Neural progenitor cell (in vitro differentiated cells): ENCODE results near the gene CCL7.

Source experiments
- EZH2 ChIP-seq: fragments of 200-600 bp; sonication (generic); IDR thresholded peaks from 2 replicates; pipeline ENCODE4 v1.6.1; 2017; ENCODE audit warnings: antibody characterized with exemption, mild to moderate bottlenecking, moderate library complexity
- EZH2phosphoT487 ChIP-seq: fragments of 200-600 bp; sonication (generic); IDR thresholded peaks from 2 replicates; pipeline ENCODE4 v1.6.1; 2017; ENCODE audit warnings: antibody characterized with exemption
- TF ChIP-seq, protein P1 (sequence below): fragments of 200-600 bp; sonication (generic); IDR thresholded peaks from 2 replicates; pipeline ENCODE4 v1.5.1; 2017; ENCODE audit warnings: antibody characterized with exemption, mild to moderate bottlenecking

DNA sequence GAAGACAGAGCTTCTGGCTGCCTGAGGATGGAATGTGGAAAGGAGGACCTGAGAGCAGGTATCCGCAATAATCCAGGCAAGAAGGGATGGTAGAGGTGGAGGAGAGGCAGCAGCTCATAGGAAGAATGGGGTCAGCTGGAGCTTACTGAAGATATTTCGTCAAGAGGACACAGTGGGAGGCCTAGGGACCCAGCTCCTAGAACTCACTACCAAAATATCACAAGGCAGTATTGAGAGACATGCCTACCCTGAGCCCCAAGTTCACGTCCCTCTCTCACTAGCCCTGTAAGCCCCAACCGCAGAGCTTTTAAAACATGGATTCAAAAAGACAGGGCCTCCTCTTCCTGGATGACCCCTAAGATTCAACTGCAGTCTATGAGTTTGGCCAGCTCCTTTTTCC lies 35.0 kb downstream of the CCL7 start:
- TF ChIP-seq, protein P1, sequence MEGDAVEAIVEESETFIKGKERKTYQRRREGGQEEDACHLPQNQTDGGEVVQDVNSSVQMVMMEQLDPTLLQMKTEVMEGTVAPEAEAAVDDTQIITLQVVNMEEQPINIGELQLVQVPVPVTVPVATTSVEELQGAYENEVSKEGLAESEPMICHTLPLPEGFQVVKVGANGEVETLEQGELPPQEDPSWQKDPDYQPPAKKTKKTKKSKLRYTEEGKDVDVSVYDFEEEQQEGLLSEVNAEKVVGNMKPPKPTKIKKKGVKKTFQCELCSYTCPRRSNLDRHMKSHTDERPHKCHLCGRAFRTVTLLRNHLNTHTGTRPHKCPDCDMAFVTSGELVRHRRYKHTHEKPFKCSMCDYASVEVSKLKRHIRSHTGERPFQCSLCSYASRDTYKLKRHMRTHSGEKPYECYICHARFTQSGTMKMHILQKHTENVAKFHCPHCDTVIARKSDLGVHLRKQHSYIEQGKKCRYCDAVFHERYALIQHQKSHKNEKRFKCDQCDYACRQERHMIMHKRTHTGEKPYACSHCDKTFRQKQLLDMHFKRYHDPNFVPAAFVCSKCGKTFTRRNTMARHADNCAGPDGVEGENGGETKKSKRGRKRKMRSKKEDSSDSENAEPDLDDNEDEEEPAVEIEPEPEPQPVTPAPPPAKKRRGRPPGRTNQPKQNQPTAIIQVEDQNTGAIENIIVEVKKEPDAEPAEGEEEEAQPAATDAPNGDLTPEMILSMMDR = no peak
- TF ChIP-seq EZH2 = no peak
- no peak for TF ChIP-seq EZH2phosphoT487
